HG02623 (cell line): Measurements from ENCODE around the gene KLHL25.

ENCODE experiments used
- ATAC-seq: cut with Tn5 transposase; IDR thresholded peaks from one replicate; pipeline ENCODE4 v1.9.1; 2021; ENCODE audit warnings: moderate library complexity; ENCODE audit not compliant: unreplicated experiment

The KLHL25 gene

GRCh38 chr15:85718271-85718971 is 76.3 kb downstream of the KLHL25 start:
- ATAC-seq: peak; percentile 54

GRCh38 chr15:85717212-85717611 is 77.5 kb downstream of the KLHL25 start:
- no peak for ATAC-seq

- no peak for ATAC-seq
Measured at GRCh38 chr15:85716261-85716660, 78.5 kb downstream of the KLHL25 start.

GRCh38 chr15:85711580-85712192 is 83.0 kb downstream of the KLHL25 start:
- ATAC-seq: no peak

- peak; percentile 47 for ATAC-seq
Measured at GRCh38 chr15:85710340-85710842, 84.3 kb downstream of the KLHL25 start.
